GM20000 (cell line): ENCODE measurements around the gene CHST15.

Experiments
- DNase-seq: peaks from one replicate; pipeline ENCODE4 v3.0.0; 2012; ENCODE audit warnings: low spot score
- TF ChIP-seq, protein P1 (sequence below): IDR thresholded peaks from 2 replicates; pipeline ENCODE4 v1.5.1; 2012; ENCODE audit warnings: mild to moderate bottlenecking, control low read depth; ENCODE audit errors: extremely low read depth, missing control alignments

The CHST15 gene

DNA sequence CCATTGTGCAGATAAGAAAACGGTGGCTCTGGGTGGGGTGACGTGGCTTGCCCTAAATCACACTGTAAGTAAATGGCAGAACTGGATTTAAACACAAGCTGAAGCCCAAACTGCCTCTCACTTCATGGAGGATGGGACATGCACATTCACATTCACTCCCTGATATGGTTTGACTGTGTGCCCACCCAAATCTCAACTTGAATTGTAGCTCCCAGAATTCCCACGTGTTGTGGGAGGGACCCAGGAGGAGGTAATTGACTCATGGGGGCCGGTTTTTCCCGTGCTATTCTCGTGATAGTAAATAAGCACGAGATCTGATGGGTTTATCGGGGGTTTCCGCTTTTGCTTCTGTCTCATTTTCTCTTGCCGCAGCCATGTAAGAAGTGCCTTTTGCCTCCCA is 32.4 kb downstream of the CHST15 start:
- no peak for DNase-seq
- TF ChIP-seq, protein P1, sequence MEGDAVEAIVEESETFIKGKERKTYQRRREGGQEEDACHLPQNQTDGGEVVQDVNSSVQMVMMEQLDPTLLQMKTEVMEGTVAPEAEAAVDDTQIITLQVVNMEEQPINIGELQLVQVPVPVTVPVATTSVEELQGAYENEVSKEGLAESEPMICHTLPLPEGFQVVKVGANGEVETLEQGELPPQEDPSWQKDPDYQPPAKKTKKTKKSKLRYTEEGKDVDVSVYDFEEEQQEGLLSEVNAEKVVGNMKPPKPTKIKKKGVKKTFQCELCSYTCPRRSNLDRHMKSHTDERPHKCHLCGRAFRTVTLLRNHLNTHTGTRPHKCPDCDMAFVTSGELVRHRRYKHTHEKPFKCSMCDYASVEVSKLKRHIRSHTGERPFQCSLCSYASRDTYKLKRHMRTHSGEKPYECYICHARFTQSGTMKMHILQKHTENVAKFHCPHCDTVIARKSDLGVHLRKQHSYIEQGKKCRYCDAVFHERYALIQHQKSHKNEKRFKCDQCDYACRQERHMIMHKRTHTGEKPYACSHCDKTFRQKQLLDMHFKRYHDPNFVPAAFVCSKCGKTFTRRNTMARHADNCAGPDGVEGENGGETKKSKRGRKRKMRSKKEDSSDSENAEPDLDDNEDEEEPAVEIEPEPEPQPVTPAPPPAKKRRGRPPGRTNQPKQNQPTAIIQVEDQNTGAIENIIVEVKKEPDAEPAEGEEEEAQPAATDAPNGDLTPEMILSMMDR, result no peak

DNA sequence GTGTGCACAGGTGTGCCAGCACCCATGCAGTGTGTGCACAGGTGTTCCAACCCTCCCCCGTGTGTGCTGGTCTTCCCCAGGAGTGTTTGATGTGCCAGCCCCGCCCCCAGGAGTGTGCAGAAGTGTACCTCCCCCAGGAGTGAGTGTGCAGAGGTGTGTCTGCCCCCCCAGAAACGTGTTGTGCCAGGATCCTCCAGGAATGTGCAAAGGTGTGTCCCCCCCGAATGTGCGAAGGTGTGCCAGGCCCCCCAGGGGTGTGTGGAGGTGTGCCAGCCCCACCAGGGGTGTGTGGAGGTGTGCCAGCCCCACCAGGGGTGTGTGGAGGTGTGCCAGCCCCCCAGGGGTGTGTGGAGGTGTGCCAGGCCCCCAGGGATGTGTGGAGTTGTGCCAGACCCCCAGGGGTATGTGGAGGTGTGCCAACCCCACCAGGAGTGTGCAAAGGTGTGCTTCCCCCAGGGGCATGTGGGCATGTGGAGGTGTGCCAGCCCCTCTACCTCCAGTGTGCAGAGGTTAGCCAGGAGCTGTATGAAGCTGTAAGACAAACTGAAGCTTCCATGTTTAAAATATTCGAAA is 33.2 kb downstream of the CHST15 start:
- DNase-seq, result no peak
- TF ChIP-seq, protein P1, result no peak

DNA sequence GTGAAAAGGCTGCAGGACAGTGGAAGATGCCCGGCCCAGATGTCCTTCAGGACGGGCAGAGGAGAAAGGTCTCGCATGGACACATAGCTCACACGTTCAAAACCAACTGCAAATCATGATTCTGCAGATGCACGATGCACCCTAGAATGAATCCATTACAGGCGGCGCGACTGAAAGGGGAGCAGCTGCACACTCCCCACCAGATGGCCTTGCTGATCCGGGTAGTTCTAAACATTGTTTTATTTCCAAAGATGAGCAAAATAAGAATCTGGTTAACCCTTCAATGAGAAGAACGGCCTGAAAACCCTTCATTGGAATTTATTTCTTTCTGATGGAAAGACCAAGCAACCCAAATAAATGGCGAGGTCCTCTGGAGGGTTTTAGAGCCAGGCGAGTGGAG is 33.8 kb downstream of the CHST15 start:
- TF ChIP-seq, protein P1, result no peak
- DNase-seq, result no peak

DNA sequence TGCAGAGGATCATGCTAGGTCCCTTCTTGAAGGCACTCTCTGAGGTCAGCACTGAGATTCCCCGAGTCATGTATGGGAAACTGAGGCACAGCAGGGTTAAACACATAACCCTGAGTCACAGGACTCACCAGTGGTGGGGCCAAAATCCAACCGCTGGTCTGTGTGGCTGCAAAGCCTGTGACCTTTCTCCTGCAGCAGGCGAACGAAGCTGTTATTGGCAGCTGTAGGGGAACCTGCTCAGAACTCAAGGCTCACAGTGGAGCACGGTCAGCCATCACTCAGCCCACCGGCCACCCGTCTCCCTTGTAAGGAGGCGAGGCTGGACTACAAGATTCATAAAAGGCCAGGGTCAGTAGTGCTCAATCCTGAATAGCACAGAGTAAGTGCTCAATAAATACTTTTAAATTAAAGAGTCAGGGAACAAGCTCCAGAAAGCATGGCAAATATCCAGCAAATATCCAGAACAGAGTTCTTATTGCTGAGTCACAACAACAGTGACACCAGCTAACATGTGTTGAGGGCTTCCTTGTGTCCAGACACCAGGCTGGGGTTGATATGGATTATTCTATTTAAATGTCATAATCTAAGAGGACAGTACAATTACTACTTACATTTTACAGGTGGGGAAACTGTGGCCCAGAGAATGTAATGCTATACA is 34.9 kb downstream of the CHST15 start:
- TF ChIP-seq, protein P1, result no peak
- no peak for DNase-seq

DNA sequence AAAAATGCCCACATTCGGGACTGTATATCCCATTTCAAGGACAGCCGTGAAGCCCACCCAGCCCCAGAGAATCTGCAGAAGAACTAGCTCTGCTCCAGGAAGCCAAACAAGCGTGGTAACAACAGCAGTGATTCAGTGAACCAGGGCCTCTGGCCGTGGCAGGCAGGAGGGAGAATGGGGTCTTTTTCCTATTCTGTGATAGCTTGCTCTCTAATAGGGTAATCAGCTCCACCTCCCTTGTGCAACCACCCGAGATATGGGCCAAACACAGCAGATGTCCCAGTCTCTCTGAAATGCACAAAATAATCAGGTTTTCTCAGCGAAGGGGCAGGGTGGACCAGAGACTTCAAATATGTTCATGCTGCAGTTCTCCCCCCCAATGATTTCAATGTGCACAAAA is 35.8 kb downstream of the CHST15 start:
- TF ChIP-seq, protein P1, result no peak
- DNase-seq, result no peak

DNA sequence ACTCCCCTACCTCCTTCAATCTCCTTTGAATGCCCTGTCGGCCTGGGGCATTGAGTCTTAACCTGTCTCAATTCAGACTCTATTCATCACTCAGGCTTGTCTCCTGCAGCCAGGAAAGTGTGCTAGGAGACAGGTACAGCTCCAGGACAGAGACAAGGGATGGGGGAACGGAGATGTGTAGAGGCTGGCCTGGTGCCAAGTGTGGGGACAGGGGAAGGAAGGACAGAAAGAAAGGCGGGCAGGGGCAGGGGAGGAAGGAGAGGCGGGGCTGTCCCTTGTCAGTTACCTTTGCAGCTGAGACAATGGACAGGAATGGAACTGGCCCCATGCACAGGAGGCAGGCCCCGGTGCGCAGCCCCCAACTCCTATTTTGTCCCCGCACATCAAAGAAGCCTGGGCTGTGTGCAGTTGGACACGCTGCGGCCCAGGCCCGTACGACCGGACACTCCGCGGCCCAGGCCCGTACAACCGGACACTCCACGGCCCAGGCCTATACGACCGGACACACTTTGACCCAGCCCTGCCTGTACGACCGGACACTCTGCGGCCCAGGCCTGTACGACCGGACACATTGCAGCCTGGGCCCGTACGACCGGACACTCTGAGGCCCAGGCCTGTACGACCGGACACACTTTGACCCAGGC is 36.9 kb downstream of the CHST15 start:
- TF ChIP-seq, protein P1, result no peak
- DNase-seq, result no peak

DNA sequence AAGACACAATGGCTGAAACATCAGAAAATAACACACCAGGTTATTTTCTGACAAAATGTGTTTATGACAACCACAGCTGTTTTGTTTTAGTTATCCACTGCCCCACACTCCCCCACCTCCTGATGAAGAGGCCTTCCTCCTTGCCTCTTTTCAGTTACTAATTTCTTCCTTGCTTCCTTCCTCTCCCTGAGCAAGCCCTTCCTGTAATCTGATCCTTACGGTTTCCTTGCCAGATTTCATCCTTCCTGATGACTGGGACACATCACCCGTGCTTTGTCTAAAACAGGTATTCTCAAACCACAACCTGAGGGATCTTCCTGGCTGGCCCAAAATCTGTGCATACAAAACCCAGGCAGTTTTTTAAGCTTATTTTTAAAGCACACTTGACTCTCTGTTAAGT is 39.4 kb downstream of the CHST15 start:
- TF ChIP-seq, protein P1, result no peak
- no peak for DNase-seq
